ENCODE data around the gene KIF26B.
A peak's percentile ranks its signal among the peaks of the same experiment; 100 is the strongest.
"Not testable (repeated sequence)": the region's sequence is repeated elsewhere in the genome, so short reads cannot be mapped to it uniquely, and the experiment has no call there.

The KIF26B gene

GRCh38 chr1:245386297-245386971 is 231.6 kb downstream of the KIF26B start:
- Mint-ChIP-seq H3K27me3 (peaks cover 8% of the 10 kb centered on the region), H3K4me1 (no peaks in the 10 kb centered on the region), H3K9me3 (no peaks in the 10 kb centered on the region), H3K4me3 (no peak overlapping the region), H3K27ac (no peak overlapping the region)
- ATAC-seq: no peak
- no peak for DNase-seq

GRCh38 chr1:245388687-245389086 is 233.9 kb downstream of the KIF26B start:
- ATAC-seq: no peak
- Mint-ChIP-seq H3K4me3 (no peak overlapping the region), H3K27me3 (peaks cover 8% of the 10 kb centered on the region), H3K9me3 (no peaks in the 10 kb centered on the region), H3K4me1 (no peaks in the 10 kb centered on the region), H3K27ac (no peak overlapping the region)
- DNase-seq: no peak

GRCh38 chr1:245389873-245390272 is 235.1 kb downstream of the KIF26B start:
- Mint-ChIP-seq H3K27ac (no peak overlapping the region), H3K27me3 (peaks cover 8% of the 10 kb centered on the region), H3K4me1 (no peaks in the 10 kb centered on the region), H3K4me3 (no peak overlapping the region), H3K9me3 (no peaks in the 10 kb centered on the region)
- ATAC-seq (no peak), DNase-seq (no peak)

GRCh38 chr1:245390975-245391374 is 236.2 kb downstream of the KIF26B start:
- no peak for ATAC-seq
- Mint-ChIP-seq H3K4me3 (no peak overlapping the region), H3K27me3 (no peaks in the 10 kb centered on the region), H3K4me1 (no peaks in the 10 kb centered on the region), H3K27ac (no peak overlapping the region), H3K9me3 (no peaks in the 10 kb centered on the region)
- DNase-seq: no peak

GRCh38 chr1:245393694-245394093 is 238.9 kb downstream of the KIF26B start:
- ATAC-seq (no peak), DNase-seq (no peak)
- Mint-ChIP-seq H3K4me3 (no peak overlapping the region), H3K27me3 (peaks cover under 1% of the 10 kb centered on the region), H3K27ac (no peak overlapping the region), H3K9me3 (no peaks in the 10 kb centered on the region), H3K4me1 (no peaks in the 10 kb centered on the region)

GRCh38 chr1:245395680-245396079 is 240.9 kb downstream of the KIF26B start:
- DNase-seq (no peak), ATAC-seq (no peak)
- H3K9me3 Mint-ChIP-seq: no peaks in the 10 kb centered on the region
- no peak overlapping the region for H3K27ac Mint-ChIP-seq
- H3K27me3 Mint-ChIP-seq: peaks cover 10% of the 10 kb centered on the region
- H3K4me3 Mint-ChIP-seq: no peak overlapping the region
- no peaks in the 10 kb centered on the region for H3K4me1 Mint-ChIP-seq

GRCh38 chr1:245396615-245397014 is 241.8 kb downstream of the KIF26B start:
- ATAC-seq: no peak
- Mint-ChIP-seq H3K9me3 (no peaks in the 10 kb centered on the region), H3K27ac (no peak overlapping the region), H3K4me1 (no peaks in the 10 kb centered on the region), H3K4me3 (no peak overlapping the region), H3K27me3 (peaks cover 13% of the 10 kb centered on the region)
- no peak for DNase-seq

- H3K27me3 Mint-ChIP-seq: peaks cover 18% of the 10 kb centered on the region
- H3K4me1 Mint-ChIP-seq: no peaks in the 10 kb centered on the region
- no peak for ATAC-seq
- no peak overlapping the region for H3K27ac Mint-ChIP-seq
- no peaks in the 10 kb centered on the region for H3K9me3 Mint-ChIP-seq
- DNase-seq: no peak
- no peak overlapping the region for H3K4me3 Mint-ChIP-seq
Measured at GRCh38 chr1:245397771-245398170, 243.0 kb downstream of the KIF26B start.

- DNase-seq (no peak), ATAC-seq (no peak)
- Mint-ChIP-seq H3K4me1 (no peaks in the 10 kb centered on the region), H3K27ac (no peak overlapping the region), H3K9me3 (no peaks in the 10 kb centered on the region), H3K4me3 (no peak overlapping the region), H3K27me3 (peaks cover 18% of the 10 kb centered on the region)
Measured at GRCh38 chr1:245398180-245398579, 243.4 kb downstream of the KIF26B start.

GRCh38 chr1:245401881-245402587 is 247.2 kb downstream of the KIF26B start:
- no peaks in the 10 kb centered on the region for H3K9me3 Mint-ChIP-seq
- no peak overlapping the region for H3K4me3 Mint-ChIP-seq
- ATAC-seq (no peak), DNase-seq (no peak)
- peaks cover 20% of the 10 kb centered on the region for H3K27me3 Mint-ChIP-seq
- H3K4me1 Mint-ChIP-seq: no peaks in the 10 kb centered on the region
- H3K27ac Mint-ChIP-seq: no peak overlapping the region

GRCh38 chr1:245402998-245403397 is 248.2 kb downstream of the KIF26B start:
- peaks cover 27% of the 10 kb centered on the region for H3K27me3 Mint-ChIP-seq
- H3K9me3 Mint-ChIP-seq, DNase-seq, H3K4me1 Mint-ChIP-seq, H3K27ac Mint-ChIP-seq, H3K4me3 Mint-ChIP-seq, ATAC-seq: not testable (repeated sequence)

GRCh38 chr1:245404527-245404926 is 249.7 kb downstream of the KIF26B start:
- Mint-ChIP-seq H3K4me1 (no peaks in the 10 kb centered on the region), H3K9me3 (no peaks in the 10 kb centered on the region), H3K27me3 (peaks cover 18% of the 10 kb centered on the region), H3K4me3 (no peak overlapping the region), H3K27ac (no peak overlapping the region)
- ATAC-seq (no peak), DNase-seq (no peak)

- H3K27me3 Mint-ChIP-seq: peaks cover 17% of the 10 kb centered on the region
- no peak overlapping the region for H3K27ac Mint-ChIP-seq
- ATAC-seq (no peak), DNase-seq (no peak)
- H3K9me3 Mint-ChIP-seq: no peaks in the 10 kb centered on the region
- H3K4me3 Mint-ChIP-seq: no peak overlapping the region
- H3K4me1 Mint-ChIP-seq: no peaks in the 10 kb centered on the region
Measured at GRCh38 chr1:245404952-245405351, 250.2 kb downstream of the KIF26B start.

GRCh38 chr1:245406426-245406825 is 251.6 kb downstream of the KIF26B start:
- Mint-ChIP-seq H3K4me3 (no peak overlapping the region), H3K27me3 (peaks cover 16% of the 10 kb centered on the region), H3K4me1 (no peaks in the 10 kb centered on the region), H3K9me3 (no peaks in the 10 kb centered on the region), H3K27ac (no peak overlapping the region)
- DNase-seq: no peak
- no peak for ATAC-seq

GRCh38 chr1:245407983-245408382 is 253.2 kb downstream of the KIF26B start:
- no peak for DNase-seq
- no peak for ATAC-seq
- Mint-ChIP-seq H3K9me3 (no peaks in the 10 kb centered on the region), H3K4me3 (no peak overlapping the region), H3K4me1 (no peaks in the 10 kb centered on the region), H3K27me3 (peaks cover 8% of the 10 kb centered on the region), H3K27ac (no peak overlapping the region)

- ATAC-seq: no peak
- Mint-ChIP-seq H3K9me3 (no peaks in the 10 kb centered on the region), H3K27ac (peak overlapping the region in 1 of 2 donors; percentile 34), H3K4me1 (no peaks in the 10 kb centered on the region), H3K27me3 (peaks cover 8% of the 10 kb centered on the region), H3K4me3 (no peak overlapping the region)
- no peak for DNase-seq
Measured at GRCh38 chr1:245409341-245410195, 254.8 kb downstream of the KIF26B start.

Data from stimulated activated naive CD8-positive, alpha-beta T cell treated with anti-CD3 and anti-CD28 coated beads, Interleukin-15, amount 100 ng/mL, for 72 hours (primary cell).